Neuronal stem cell (in vitro differentiated cells): Measurements from ENCODE around the gene APBA3.
"Not testable (repeated sequence)": the region's sequence is repeated elsewhere in the genome, so short reads cannot be mapped to it uniquely, and the experiment has no call there.

Experiments used
- DNase-seq: peaks from one replicate; pipeline ENCODE4 v3.0.0-alpha.2; 2013; ENCODE audit warnings: low spot score
- H2AFZ ChIP-seq: one replicate; pipeline ENCODE4 v1.6.1; 2013; ENCODE audit warnings: mild to moderate bottlenecking, low read length, inconsistent platforms
- H2AK5ac ChIP-seq: 2 replicates; pipeline ENCODE4 v1.6.1; 2013; ENCODE audit warnings: low read depth, mild to moderate bottlenecking, inconsistent platforms, low read length, moderate library complexity, mixed read lengths
- H2BK120ac ChIP-seq: 2 replicates; pipeline ENCODE4 v1.6.1; 2013; ENCODE audit warnings: low read depth, mild to moderate bottlenecking, inconsistent platforms, low read length, moderate library complexity, mixed read lengths
- H2BK12ac ChIP-seq: one replicate; pipeline ENCODE4 v1.6.1; 2013; ENCODE audit warnings: low read length, inconsistent platforms
- H2BK15ac ChIP-seq: 2 replicates; pipeline ENCODE4 v1.6.1; 2013; ENCODE audit warnings: mild to moderate bottlenecking, low read length, inconsistent platforms, mixed read lengths
- H2BK5ac ChIP-seq: one replicate; pipeline ENCODE4 v1.6.1; 2013; ENCODE audit warnings: inconsistent platforms, mild to moderate bottlenecking, low read length, moderate library complexity
- H3K14ac ChIP-seq: one replicate; pipeline ENCODE4 v1.6.1; 2013; ENCODE audit warnings: low read length, inconsistent platforms
- H3K18ac ChIP-seq: 2 replicates; pipeline ENCODE4 v1.6.1; 2013; ENCODE audit warnings: low read length, inconsistent platforms
- H3K23ac ChIP-seq: 2 replicates; pipeline ENCODE4 v1.6.1; 2013; ENCODE audit warnings: low read depth, mild to moderate bottlenecking, mixed read lengths, low read length, inconsistent platforms; ENCODE audit not compliant: poor library complexity
- H3K27ac ChIP-seq: replicated peaks from 3 replicates; pipeline ENCODE4 v1.5.1; 2013; ENCODE audit warnings: low read length, inconsistent platforms
- H3K27me3 ChIP-seq, 3 experiments: 2 replicates each; pipeline ENCODE4 v1.6.1; 2013; ENCODE audit warnings: low read length in 3 of 3, mild to moderate bottlenecking in 2 of 3, inconsistent platforms in 1 of 3, low read depth in 1 of 3, mixed read lengths in 1 of 3, moderate library complexity in 1 of 3; ENCODE audit not compliant: control insufficient read depth in 3 of 3, insufficient read depth in 3 of 3
- H3K36me3 ChIP-seq, 2 donors: replicated peaks in 1 of 2; 2 replicates each; pipeline ENCODE4 v1.6.1; 2013; ENCODE audit warnings: low read length in 2 of 2; ENCODE audit not compliant: control insufficient read depth in 2 of 2, insufficient read depth in 2 of 2
- H3K4ac ChIP-seq: 2 replicates; pipeline ENCODE4 v1.6.1; 2013; ENCODE audit warnings: inconsistent platforms, mild to moderate bottlenecking, low read length, moderate library complexity
- H3K4me1 ChIP-seq, 2 donors: 1 replicate in 1 of 2; 2 replicates in 1 of 2; pipeline ENCODE4 v1.6.1; 2013; ENCODE audit warnings: low read length in 2 of 2, low read depth in 1 of 2; ENCODE audit not compliant: control insufficient read depth in 2 of 2, insufficient read depth in 1 of 2
- H3K4me2 ChIP-seq: one replicate; pipeline ENCODE4 v1.6.1; 2013; ENCODE audit warnings: mild to moderate bottlenecking, low read length, inconsistent platforms; ENCODE audit not compliant: insufficient read depth, poor library complexity, severe bottlenecking
- H3K4me3 ChIP-seq, 2 donors: 2 replicates each; pipeline ENCODE4 v1.5.1; 2013; ENCODE audit warnings: low read length in 2 of 2, mild to moderate bottlenecking in 2 of 2, inconsistent platforms in 1 of 2, moderate library complexity in 1 of 2
- H3K79me1 ChIP-seq: one replicate; pipeline ENCODE4 v1.6.1; 2013; ENCODE audit warnings: low read depth, mild to moderate bottlenecking, inconsistent platforms, low read length, moderate library complexity
- H3K9ac ChIP-seq: one replicate; pipeline ENCODE4 v1.6.1; 2013; ENCODE audit warnings: mild to moderate bottlenecking, low read depth, low read length, inconsistent platforms; ENCODE audit not compliant: poor library complexity
- H3K9me3 ChIP-seq, 2 donors: replicated peaks in 1 of 2; 2 replicates each; pipeline versions ENCODE3 to v1.6.1; 2013; ENCODE audit warnings: low read length in 2 of 2, mild to moderate bottlenecking in 2 of 2, inconsistent platforms in 1 of 2, low read depth in 1 of 2, mixed read lengths in 1 of 2, moderate library complexity in 1 of 2; ENCODE audit not compliant: control insufficient read depth in 2 of 2, insufficient read depth in 1 of 2
- H4K8ac ChIP-seq: one replicate; pipeline ENCODE4 v1.6.1; 2013; ENCODE audit warnings: low read depth, mild to moderate bottlenecking, inconsistent platforms, low read length, moderate library complexity
- H4K91ac ChIP-seq: one replicate; pipeline ENCODE4 v1.6.1; 2013; ENCODE audit warnings: low read length, low read depth, mild to moderate bottlenecking, inconsistent platforms; ENCODE audit not compliant: poor library complexity
- WGBS, 2 donors: extraction: QIAGEN DNeasy Blood & Tissue Kit; methylation state at CpG; one replicate each; pipeline ENCODE4 v1.1.7; 2013; ENCODE audit warnings: missing lambda C conversion rate in 2 of 2, mixed read lengths in 1 of 2; ENCODE audit not compliant: insufficient read length in 2 of 2, insufficient replicate concordance in 1 of 2; ENCODE audit errors: extremely low coverage in 2 of 2; 5-methylcytosine and 5-hydroxymethylcytosine counted together

Gene APBA3

GRCh38 chr19:3759482-3760254 lies 1.8 kb downstream of the APBA3 start:
- Histone ChIP-seq H3K79me1 (no peaks in the 10 kb centered on the region), H3K14ac (no peak overlapping the region), H2BK15ac (no peak overlapping the region), H3K27me3 (no peaks in the 10 kb centered on the region), H3K9me3 (no peaks in the 10 kb centered on the region), H3K27ac (no peak overlapping the region), H2BK120ac (no peak overlapping the region), H2BK5ac (no peak overlapping the region), H2AK5ac (no peak overlapping the region), H2BK12ac (no peak overlapping the region), H3K9ac (no peak overlapping the region), H4K8ac (no peak overlapping the region), H3K36me3 (peaks cover 4 to 28% of the 10 kb centered on the region in 2 donors), H3K23ac (no peak overlapping the region), H2AFZ (no peak overlapping the region), H3K4me3 (peak overlapping the region in 1 of 2 donors; percentile 2), H3K4me2 (no peak overlapping the region), H4K91ac (no peak overlapping the region), H3K4ac (no peak overlapping the region), H3K18ac (no peak overlapping the region), H3K4me1 (peaks cover 0 to 4% of the 10 kb centered on the region in 2 donors)
- WGBS, 2 donors: no CpG with 5 or more reads among the region's 19 CpGs
- no peak for DNase-seq

- not testable (repeated sequence) for H4K91ac ChIP-seq, H2BK12ac ChIP-seq, H3K18ac ChIP-seq, H2AK5ac ChIP-seq, H3K9ac ChIP-seq, H3K27ac ChIP-seq, H3K9me3 ChIP-seq, H3K4me3 ChIP-seq, H2BK5ac ChIP-seq, H4K8ac ChIP-seq, H3K27me3 ChIP-seq, H2BK15ac ChIP-seq, DNase-seq, H3K23ac ChIP-seq, H3K4ac ChIP-seq, H2BK120ac ChIP-seq, H2AFZ ChIP-seq, H3K14ac ChIP-seq, H3K4me1 ChIP-seq, H3K79me1 ChIP-seq, H3K4me2 ChIP-seq
- no CpG with 5 or more reads among the region's 13 CpGs for WGBS, 2 donors
- peaks cover 4 to 28% of the 10 kb centered on the region in 2 donors for H3K36me3 ChIP-seq
Measured at GRCh38 chr19:3758297-3758696, 3.2 kb downstream of the APBA3 start.

GRCh38 chr19:3757705-3758104 lies 3.8 kb downstream of the APBA3 start:
- H3K36me3 ChIP-seq: peaks cover 4 to 28% of the 10 kb centered on the region in 2 donors
- H3K4ac ChIP-seq, H4K8ac ChIP-seq, H3K27ac ChIP-seq, H3K27me3 ChIP-seq, H3K4me3 ChIP-seq, H2BK120ac ChIP-seq, H3K4me1 ChIP-seq, H3K79me1 ChIP-seq, H3K18ac ChIP-seq, H2BK12ac ChIP-seq, H3K4me2 ChIP-seq, H2BK15ac ChIP-seq, H3K9me3 ChIP-seq, H2AFZ ChIP-seq, DNase-seq, H3K14ac ChIP-seq, H3K9ac ChIP-seq, H3K23ac ChIP-seq, H2BK5ac ChIP-seq, H2AK5ac ChIP-seq, H4K91ac ChIP-seq: not testable (repeated sequence)
- no CpG with 5 or more reads among the region's 7 CpGs for WGBS, 2 donors

- Histone ChIP-seq H3K36me3 (peaks cover 12 to 29% of the 10 kb centered on the region in 2 donors), H3K27me3 (no peaks in the 10 kb centered on the region), H4K91ac (no peak overlapping the region), H3K4me2 (no peak overlapping the region), H3K23ac (no peak overlapping the region), H3K4ac (no peak overlapping the region), H2AK5ac (no peak overlapping the region), H3K18ac (no peak overlapping the region), H3K79me1 (peaks cover 5% of the 10 kb centered on the region), H2BK15ac (no peak overlapping the region), H3K4me3 (no peak overlapping the region), H2BK120ac (no peak overlapping the region), H4K8ac (peak overlapping the region; percentile 43), H2BK5ac (no peak overlapping the region), H3K27ac (no peak overlapping the region), H3K9me3 (no peaks in the 10 kb centered on the region), H2BK12ac (peak overlapping the region; percentile 58), H3K4me1 (no peaks in the 10 kb centered on the region), H2AFZ (no peak overlapping the region), H3K9ac (no peak overlapping the region), H3K14ac (no peak overlapping the region)
- DNase-seq: no peak
- no CpG with 5 or more reads among the region's 51 CpGs for WGBS, 2 donors
Measured at GRCh38 chr19:3753631-3754410, 7.7 kb downstream of the APBA3 start.
